Melanocyte of skin (primary cell): Measurements from ENCODE around the gene PSMA6. TPM values are rescaled to one million over a fixed set of nuclear protein-coding genes. Genes with fewer than 3 reads are reported as not detected.

Experiments used
- total RNA-seq, 2 donors: library from RNA; depleted of rRNA; stranded (reverse); fragments of >200 nt; gene quantifications; 2 replicates each; pipeline ENCODE4 v1.2.3, GENCODE V29; 2012

PSMA6 gene
- 100 to 1,000 TPM; 232 to 306 TPM for total RNA-seq

DNA sequence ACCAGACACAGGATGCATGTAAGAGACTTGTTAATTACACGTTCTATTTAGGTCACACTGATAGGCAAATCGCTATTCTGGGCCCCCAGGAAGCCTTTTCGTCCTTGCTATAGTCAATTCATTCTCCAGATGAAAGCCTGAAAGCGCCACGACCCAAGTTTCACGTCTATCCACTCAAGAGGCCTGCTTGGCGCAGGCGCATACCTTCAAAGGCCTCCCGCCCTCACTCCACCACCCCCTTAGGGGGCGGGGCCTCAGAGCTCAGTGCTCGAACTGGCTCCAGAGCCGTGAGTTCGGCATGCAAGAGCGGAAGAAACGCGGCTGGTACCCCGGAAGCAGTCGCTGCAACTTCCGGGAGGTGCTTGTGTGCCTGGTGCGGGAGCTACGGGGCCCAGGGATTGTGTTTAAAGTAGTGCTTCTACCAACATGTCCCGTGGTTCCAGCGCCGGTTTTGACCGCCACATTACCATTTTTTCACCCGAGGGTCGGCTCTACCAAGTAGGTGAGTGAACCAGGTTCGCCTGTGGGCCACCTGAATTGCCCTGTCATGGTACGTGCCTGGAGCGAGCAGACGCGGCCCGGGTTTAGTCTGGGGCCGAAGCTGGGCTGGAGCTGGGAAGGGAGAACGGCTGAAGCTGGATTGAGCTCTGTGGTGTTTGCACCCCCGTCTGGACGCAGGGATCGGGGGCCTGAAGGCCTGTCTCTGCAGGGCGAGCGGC is at the start of gene PSMA6:
Gene PSMA6, plus strand, starts transcription at position 332 of the 719 bp plus-strand sequence. Its CDS starts 95 bp downstream, at position 427.

Other genes starting within 250 kb of the PSMA6 start
- gene FAM177A1, start 246.1 kb upstream of the PSMA6 start, total RNA-seq, result 10 to 100 TPM; 52.7 to 65.3 TPM
- gene PPP2R3C, start 170.4 kb upstream of the PSMA6 start, total RNA-seq, result 10 to 100 TPM; 31.0 to 32.3 TPM
- 10 to 100 TPM; 32.7 to 40.6 TPM for gene PRORP, start 169.8 kb upstream of the PSMA6 start, total RNA-seq
- 100 to 1,000 TPM in 1 of 2 donors, 10 to 100 TPM in 1; 45.6 to 161 TPM for gene NFKBIA, start 112.4 kb downstream of the PSMA6 start, total RNA-seq
- not detected for gene INSM2, start 241.8 kb downstream of the PSMA6 start, total RNA-seq